ENCODE data around the gene RTBDN.

Gene RTBDN

GRCh38 chr19:12842511-12842910, 8.1 kb upstream of the RTBDN start:
- TF ChIP-seq CTCF (IDR thresholded peaks at IDR 0.05; ENCODE audit: control insufficient read depth, insufficient read depth, low read depth, low read length, missing control alignments), result no peak
- H3K4me3 ChIP-seq (ENCODE audit: control insufficient read depth, low read depth, low read length), result no peak overlapping the region
- no peak for DNase-seq (ENCODE audit: low read depth)

- peak overlapping the region; percentile 21 for H3K4me3 ChIP-seq (ENCODE audit: control insufficient read depth, low read depth, low read length)
- DNase-seq (ENCODE audit: low read depth), result no peak
These were observed 6.7 kb upstream of the RTBDN start for GRCh38 chr19:12841094-12841493.

GRCh38 chr19:12840091-12841079, 6.0 kb upstream of the RTBDN start:
- H3K4me3 ChIP-seq (ENCODE audit: control insufficient read depth, low read depth, low read length), result peak overlapping the region; percentile 21; the same call in 1 of the 2 replicates
- no peak for DNase-seq (ENCODE audit: low read depth)

More at GRCh38 chr19:12841094-12841493, 6.7 kb upstream of the RTBDN start:
- no peak for TF ChIP-seq CTCF (IDR thresholded peaks at IDR 0.05; ENCODE audit: control insufficient read depth, insufficient read depth, low read depth, low read length, missing control alignments)

GRCh38 chr19:12838886-12839756, 4.7 kb upstream of the RTBDN start:
- DNase-seq (ENCODE audit: low read depth), result no peak
- TF ChIP-seq CTCF (IDR thresholded peaks at IDR 0.05; ENCODE audit: control insufficient read depth, insufficient read depth, low read depth, low read length, missing control alignments), result no peak
- H3K4me3 ChIP-seq (ENCODE audit: control insufficient read depth, low read depth, low read length), result no peak overlapping the region

More at GRCh38 chr19:12840091-12841079, 6.0 kb upstream of the RTBDN start:
- no peak for TF ChIP-seq CTCF (IDR thresholded peaks at IDR 0.05; ENCODE audit: control insufficient read depth, insufficient read depth, low read depth, low read length, missing control alignments)

GRCh38 chr19:12838182-12838885, 4.0 kb upstream of the RTBDN start, which contains the start of gene MAST1:
TSS of gene MAST1 (plus strand) at chr19:12838515. CDS start at chr19:12838573, 58 bp downstream.
- TF ChIP-seq CTCF (IDR thresholded peaks at IDR 0.05; ENCODE audit: control insufficient read depth, insufficient read depth, low read depth, low read length, missing control alignments), result peak; percentile 28
- DNase-seq (ENCODE audit: low read depth), result no peak
- peak within 1 kb of the TSS; percentile 11 for H3K4me3 ChIP-seq (ENCODE audit: control insufficient read depth, low read depth, low read length)

- no peak overlapping the region for H3K4me3 ChIP-seq (ENCODE audit: control insufficient read depth, low read depth, low read length)
- no peak for DNase-seq (ENCODE audit: low read depth)
- TF ChIP-seq CTCF (IDR thresholded peaks at IDR 0.05; ENCODE audit: control insufficient read depth, insufficient read depth, low read depth, low read length, missing control alignments), result no peak
These were observed 2.8 kb upstream of the RTBDN start for GRCh38 chr19:12837225-12837624.
